Measurements from ENCODE around the gene HOXC13.

HOXC13 gene

DNA sequence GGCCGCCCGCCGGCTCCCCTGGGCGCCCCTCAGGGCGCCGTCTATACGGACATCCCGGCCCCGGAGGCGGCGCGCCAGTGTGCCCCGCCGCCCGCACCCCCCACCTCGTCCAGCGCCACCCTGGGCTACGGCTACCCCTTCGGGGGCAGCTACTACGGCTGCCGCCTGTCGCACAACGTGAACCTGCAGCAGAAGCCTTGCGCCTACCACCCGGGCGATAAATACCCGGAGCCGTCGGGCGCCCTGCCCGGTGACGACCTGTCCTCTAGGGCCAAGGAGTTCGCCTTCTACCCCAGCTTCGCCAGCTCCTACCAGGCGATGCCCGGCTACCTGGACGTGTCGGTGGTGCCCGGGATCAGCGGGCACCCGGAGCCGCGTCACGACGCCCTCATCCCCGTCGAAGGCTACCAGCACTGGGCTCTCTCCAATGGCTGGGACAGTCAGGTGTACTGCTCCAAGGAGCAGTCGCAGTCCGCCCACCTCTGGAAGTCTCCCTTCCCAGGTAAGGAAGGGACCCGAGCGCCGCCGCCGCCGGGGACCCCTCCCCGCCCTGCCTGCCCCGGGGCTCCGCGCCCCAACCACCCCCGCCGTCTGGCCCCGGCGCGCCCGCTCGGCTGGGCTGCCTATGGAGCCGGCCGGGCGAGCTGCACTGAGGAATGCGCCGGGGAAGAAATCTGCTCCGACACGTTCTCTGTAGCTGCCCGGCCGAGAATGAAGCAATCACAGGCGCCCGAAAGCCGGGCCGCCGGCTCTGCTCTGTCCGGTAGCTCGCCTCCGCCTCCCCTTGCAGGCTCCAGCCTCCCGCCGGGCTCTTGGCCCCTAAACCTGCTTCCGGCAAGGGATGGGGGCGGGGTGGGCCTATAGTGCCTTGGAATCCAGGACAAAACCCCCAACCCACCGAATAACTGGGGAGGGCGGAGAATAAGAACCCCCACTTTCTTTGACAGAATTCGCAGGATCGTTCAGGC is 794 bp downstream of the HOXC13 start:
- no peak for DNase-seq

DNA sequence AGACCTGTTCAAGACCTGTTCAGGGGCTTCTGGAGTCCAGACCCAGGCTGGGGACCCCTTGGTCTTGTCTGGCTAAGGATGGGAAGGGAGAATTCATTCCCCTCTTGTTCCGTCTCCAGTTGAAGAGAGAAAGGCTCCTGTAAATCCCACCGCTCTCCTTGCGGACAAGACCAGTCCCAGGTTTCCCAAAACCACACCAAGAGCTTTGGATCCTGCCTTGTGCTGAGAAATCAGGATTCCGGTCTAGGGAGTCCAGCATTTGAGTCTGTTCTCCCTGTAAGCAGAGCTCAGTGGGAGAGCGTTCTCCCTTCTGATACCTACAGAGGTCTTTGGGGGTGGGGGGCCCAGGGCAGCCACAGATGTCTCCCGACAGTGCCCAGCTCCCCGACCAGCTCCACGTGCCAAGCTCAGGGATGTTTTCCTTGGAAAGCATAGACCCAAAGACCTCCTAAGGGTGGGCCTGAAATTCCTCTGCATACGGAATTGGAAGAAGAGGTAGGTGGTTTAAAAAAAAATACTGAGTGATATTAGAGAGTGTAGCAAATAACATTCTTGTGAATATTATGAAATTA is 1.9 kb downstream of the HOXC13 start:
- DNase-seq: no peak

DNA sequence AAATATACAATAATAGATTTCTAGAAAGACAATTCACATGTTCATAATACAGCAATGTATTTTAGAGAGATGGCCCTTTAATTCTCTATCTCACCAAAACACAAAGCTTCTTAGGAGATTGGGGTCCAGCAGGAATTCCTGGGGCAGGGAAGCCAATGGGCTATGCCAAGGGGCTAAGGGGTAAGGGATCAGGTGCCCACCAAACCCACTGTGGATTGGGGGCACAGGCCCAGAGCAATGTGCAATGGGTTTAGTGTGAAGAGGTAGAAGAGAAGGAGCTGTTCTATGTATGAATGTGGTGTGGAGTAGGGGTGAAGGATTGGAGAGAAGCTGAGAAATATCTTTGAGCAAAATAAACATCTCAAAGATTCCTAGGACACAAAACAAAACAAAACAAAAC is 2.6 kb downstream of the HOXC13 start:
- no peak for DNase-seq

DNA sequence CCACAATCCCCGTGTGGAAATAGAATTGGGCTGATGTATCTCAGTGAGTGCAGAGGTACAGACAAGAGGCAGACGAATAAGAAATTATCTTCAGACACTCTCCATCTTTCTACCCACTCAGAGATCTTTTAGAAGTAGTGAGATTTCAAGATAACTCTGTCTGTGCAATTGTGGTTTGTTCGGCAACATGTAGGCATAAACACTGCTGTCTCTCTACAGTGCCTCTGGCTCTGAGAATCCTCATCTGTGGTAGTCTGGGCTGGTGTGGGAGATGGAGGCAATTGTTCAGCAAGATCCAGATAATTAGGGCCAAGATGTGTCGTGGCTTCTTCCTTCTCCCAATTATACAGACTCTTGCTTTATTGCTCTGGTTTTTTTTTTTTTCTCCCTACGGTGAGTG is 3.1 kb downstream of the HOXC13 start:
- DNase-seq: no peak

DNA sequence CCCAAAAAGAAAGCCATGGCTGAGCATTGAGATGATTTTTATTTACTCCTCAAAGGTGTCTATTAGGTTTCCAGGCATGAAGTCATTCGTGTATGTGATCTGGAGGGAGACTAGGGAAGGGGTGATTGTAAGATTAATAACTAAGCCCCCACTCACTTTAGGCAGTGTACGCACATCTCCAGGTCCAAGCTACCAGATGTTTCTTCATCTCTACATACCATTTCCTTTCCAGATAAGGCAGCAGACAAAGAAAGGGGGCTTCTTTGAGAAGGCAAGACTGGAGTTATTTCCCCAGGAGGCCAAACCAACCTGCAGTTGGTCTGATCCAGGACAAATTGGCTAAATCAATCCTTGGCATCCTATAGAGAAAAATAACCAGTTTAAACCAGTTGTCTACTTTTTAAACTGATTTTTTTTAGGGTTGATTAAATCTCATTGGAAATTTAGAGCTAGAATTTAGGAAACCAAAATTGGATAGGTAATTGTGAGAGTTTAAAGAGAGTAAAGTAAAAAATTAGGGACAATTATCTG is 3.9 kb downstream of the HOXC13 start:
- DNase-seq: no peak

DNA sequence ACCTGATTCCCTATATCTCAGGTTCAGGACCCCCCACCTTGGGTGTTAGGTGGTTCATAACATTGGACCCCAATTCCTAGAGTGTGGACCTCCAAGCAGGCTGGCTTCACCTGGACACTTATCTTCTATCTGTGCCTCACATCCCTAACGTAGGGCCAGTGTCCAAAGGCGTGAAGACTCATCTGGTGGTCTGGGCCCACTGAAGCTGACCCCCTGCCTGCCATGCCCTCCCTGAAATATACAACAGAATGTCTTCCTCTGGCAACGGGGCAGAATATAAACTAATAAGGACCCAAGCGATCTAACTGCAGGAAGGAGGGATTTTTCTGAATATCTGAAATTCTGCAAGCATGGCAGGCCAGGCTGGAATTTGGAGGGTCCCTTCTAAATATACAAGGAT is 5.6 kb downstream of the HOXC13 start:
- no peak for DNase-seq

DNA sequence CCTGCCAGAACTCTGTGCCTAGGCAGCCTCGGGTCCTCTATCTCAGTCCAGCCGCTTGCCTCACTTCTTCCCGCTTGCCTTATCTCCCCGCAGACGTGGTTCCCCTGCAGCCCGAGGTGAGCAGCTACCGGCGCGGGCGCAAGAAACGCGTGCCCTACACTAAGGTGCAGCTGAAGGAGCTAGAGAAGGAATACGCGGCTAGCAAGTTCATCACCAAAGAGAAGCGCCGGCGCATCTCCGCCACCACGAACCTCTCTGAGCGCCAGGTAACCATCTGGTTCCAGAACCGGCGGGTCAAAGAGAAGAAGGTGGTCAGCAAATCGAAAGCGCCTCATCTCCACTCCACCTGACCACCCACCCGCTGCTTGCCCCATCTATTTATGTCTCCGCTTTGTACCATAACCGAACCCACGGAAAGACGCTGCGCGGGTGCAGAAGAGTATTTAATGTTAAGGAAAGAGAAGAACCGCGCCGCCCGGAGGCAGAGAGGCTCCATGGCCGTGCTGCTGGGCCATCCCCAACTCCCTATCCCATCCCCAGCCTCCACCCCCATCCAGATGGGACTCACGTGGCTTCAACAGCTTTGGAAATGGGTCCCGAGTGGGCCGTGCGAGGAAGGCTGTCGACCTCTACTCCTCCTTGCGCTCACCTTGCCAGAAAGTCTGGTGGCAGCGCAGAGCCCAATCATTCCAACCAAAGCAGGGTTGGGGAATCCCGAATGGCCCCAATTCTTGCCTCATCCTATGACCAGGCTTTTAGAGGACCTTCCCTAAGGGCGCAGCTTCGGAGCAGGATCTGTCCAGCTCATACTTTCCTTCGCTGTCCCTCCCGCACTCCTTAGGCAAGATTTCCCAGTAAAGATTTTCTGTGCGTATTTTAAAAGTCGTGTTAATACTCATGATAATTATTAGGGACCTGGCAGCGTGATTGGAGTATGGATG is 6.5 kb downstream of the HOXC13 start:
- no peak for DNase-seq

DNA sequence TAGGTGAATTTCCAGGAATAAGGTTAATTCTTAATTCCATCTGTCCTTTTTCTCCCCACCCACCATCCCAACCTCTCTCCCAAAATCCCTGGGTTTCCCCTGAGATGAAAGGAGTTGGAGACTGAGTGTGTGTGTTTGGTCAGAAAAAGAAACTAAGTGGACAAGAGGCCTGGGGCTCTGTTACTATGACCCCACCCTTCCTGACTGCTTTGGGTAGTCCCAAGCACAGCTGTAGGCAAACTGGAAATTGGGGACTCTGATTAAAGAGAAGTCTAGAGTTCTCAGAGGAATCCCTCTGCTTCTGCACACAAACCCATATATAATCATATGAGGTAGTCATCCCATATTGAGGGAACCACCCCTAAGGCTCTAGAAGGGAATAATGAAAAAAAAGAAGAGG is 9.1 kb downstream of the HOXC13 start:
- no peak for DNase-seq

DNA sequence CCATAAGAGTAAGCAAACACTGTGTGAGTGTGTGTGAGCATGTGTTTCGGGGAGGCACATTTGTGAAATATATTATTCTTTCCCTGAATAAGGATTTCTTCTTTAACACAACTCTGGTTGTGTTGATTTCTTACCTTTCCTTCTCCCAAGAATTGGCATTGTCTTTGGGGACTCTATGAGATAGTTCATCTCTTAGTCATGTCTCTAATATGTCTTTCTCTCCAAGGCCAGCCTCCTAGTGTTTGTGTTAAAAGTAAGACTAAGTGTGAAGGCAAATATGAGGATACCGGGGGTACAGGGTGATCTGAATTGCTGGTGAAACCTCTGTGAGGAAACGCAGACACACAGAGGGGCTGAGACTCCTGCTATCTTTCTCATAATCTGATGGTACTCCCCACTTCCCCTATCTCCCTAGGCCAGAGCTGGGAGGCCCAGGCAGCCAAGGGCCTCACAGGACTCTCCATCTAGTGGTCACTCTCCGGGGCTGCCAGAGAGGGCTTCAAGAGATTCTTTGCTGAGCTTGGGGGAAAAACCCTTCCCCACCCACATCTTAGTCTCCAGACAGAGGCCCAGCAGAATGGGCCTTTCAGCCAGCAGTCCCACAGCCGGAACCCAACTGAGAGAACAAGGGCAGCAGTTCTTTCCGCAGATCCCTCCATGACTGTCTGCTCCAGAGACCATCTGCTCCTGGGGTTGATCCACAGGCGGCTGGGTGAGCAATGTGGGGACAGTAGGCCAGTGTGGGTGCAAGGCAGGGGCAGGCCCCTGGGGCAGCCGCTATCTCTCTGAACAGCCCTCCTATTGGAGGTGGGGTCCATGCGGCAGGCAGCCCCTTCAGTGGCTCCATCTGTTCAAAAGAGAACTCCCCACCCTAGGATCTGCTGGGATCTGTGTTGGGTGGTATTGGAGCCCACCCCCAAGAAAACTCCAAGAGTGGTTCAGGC is 10.3 kb downstream of the HOXC13 start:
- no peak for DNase-seq

DNA sequence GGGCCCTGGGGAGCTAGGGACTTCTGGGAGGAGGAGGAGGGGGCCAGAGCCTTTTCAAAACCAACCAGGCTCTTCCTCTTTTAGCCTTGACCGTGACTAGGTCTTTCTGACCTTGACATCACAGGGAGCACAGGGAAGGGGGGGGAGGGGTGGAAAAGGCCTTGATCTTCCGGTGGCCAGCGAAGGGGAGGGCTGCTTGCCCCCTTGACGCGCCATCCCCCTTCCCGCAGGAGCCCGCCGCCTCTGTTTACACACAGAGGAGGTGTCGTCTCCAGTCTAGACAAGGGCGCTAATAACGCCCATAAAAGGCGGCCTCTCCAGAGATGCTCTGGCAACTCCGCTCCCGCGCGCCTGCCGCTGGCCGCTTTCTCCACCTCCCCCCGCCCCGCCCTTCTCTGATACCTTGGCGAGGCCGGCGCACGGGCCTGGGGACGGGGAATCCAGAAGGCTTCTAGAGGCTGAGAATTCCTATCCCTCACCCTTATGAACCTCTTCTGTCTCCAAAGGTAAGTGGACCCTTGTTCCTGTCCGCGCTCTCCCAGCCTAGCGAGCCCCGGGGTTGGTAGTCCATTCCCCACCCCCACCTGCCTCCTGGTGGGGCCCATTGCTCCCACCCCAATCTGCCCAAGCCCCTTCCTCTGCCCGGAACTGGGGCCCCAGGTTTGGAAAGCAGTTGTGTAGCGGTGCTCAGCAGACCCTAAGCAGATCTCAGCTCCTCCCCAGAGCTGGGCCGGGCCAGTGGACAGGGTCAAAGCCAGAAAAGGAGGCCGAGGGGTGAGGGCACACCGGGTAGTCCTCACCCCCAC is 11.2 kb downstream of the HOXC13 start:
- no peak for DNase-seq

DNA sequence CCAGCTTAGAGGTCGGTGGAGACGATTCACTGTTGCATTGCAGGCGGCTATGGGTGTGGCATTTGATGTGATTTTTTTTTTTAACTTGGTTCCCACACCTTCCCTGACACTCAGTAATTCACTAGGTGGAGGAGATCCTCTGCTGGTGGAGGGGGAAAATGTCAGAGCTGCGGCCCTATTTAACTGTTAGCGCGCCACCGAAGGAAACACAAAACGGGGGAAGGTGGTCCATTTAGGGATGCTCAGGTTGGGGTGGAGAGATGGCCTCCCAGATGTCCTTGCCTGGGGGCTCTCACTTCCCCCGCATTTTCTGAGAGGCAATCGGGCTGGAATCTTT is 11.8 kb downstream of the HOXC13 start:
- no peak for DNase-seq

DNA sequence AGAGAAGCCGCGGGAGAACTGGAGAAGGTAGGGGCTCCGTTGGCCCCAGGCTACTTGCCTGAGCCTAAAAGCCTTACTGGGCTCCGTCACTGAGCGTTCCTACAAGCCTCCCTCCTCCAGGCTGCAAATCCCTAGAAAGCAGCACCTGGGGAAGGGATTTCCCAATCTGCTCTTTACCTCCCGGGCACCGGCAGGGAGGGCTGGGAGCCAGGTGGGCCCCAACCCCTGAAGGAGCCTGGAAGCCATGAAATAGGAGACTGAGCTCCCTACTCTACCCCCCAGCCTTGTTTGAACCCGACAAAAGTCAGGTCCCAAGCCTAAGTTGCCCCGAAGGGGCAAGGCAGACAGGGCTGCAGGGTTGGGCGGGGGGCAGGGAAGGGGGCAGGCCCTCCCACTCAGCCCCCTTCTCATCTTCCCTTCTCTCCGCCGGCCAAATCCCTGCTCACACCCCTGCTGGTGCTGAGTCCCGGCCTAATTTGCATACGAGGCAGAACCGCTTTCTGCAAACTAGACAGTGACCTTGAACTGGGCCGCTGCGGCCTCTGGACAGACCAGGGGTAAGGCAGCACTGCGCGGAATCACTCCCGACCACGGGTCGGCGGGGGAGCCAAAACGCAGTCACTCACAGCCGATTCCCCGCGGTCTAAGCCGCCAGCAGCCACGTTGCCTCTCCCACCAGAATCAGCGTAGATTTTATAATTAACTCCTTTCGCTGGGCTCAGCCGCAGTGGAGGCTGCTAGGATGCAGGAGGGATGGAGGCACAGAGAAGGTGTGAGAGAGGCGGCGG is 12.4 kb downstream of the HOXC13 start:
- no peak for DNase-seq

DNA sequence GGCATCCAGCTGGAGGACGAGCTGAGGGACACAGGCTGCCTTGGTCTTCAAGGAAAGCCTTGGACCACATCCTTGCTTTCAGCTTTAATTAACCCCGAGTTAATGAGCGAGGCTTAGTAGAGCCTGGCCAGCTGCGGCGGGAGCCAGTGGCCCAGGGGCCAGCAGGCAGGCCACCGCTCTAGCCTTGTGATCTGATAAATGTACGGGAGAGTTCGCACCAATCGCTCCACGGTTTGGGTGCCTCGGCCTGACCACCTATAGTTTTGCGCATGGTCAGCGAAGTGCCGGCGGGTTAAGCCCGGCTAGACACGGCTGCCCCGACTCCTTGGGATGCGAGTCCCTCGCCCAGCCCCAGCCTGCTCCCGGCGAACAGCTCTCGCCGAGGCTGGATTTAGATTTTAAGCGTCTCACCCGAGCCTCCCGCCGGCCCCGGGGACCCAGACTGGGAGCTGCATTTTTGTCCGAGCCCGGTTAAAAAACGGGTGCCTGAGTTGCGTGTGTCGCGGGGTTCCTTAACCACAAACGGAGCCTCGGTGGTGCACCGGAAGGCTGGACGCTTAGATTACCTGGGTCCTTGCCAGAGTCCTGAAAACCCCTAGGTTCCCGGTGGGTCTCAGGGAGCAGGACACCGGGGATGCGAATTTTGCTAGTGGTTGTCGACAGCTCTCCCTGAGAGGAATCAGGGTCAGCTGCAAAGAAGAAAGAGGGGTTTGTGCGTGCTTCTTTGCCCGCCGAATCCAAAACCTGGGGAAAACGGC is 13.1 kb downstream of the HOXC13 start:
- no peak for DNase-seq

DNA sequence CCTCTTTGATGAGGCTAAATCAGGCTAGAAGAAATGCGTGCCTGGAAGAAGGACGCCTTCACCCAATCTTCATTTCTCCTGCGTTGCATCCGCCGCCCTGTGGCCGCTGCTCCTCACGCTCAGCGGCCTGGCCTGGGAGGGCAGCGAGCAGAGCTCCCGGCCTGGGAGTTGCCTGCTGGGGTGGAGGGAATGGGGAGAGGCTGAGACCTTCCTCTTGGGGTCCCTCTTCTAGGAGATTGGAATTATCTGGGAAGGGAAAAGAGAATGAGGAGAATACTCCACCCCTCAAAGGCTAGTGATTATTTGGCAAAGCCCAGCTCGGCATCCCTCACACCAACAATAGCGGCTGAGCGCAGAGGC is 13.7 kb downstream of the HOXC13 start:
- no peak for DNase-seq

DNA sequence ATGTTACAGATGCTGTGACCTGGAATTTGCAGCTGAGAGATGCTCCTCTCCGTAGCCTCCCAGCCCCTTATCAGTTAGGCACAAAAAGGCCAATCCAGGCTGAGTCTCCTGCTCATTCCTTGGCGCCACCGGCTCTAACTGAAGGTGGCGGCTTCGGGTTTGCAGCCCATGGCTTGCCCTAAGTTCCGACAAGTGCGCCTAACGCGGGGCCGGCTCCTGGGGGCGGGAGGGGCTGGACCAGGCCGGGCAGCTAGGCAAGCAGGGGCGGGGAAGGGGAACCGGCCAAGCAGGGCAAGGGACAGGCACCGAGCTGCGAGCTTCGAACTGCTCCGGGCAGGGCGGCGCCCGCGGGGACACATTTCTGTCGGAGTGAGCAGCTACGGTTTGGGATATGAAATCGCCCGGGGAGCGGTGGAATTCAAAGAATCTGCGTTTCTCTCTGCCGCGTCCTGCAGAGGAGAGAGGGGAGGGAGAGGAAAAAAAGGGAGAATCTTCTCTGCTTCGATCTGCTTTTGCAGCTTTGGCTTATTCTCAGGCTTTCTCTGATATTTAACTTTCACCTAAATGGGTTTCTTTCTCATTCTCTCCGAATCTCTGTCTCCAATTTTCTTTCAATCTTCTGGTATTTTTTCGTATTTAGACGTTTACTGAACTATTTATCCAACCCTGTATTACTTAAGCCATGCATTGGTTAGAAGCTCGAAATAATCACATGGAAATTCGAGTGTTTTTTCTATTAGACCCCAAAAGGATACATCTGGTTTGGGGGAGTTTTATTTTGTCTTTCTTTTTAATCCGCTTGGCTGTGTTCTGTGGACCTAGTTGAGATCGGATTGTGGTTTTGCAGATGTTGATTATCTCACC is 14.5 kb downstream of the HOXC13 start:
- DNase-seq: no peak

DNA sequence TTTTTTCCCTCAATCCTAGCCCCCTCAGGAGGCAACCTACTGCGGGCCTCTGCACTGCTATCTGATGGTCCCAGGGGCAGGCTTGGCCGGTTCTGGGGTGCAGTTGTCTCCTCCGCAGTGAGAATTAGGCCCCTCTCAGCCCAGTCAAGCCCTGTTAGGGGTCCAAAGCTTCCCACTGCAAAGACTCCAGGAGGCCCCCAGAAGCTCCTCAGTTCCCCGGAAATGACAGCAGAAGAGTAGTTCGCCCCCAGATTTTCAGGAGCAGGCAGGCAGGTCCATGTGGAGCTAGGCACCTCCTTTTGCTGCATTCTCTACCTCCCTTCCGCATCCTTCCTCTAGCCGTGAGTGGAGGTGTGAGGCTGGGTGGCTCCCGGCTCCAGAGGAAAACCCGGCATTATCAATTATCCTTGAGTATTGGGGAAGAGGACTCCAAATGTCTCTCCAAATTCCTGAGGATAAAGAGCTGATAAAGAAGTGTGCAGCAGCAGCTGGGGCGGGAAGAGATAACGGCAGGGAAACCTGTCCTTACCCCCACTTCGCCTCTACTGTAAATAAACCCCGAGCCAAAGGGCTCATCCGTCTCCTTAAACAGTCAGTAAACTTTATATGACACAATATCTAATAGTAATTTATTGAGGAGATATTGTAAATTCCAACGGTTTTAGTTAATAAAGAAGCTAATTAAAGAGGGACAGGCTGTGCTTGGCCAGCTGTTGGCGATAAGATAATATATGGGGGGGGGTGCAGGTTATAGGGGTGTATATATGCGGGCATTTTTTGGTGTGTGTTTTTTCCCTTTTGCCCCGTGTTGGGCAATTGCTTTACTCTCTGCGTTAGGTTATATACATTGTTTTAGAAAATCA is 15.4 kb downstream of the HOXC13 start:
- DNase-seq: no peak

DNA sequence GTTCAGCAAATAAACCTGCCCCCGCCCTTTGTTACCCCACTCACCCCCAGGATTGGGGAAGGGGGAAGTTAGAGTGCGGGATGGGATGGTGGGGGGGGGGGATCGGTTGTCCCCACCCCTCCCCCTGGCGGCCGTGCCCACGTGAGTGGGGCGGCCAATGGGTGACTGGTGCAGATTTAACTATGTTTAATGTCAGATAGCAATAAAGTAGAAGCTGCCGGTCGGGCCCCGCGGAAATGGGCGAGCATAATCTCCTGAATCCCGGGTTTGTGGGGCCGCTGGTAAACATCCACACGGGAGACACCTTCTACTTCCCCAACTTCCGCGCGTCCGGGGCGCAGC is 16.0 kb downstream of the HOXC13 start, which contains the start of gene HOXC12:
HOXC12 (plus strand) TSS at position 210 of the 342 bp plus-strand sequence; CDS start at position 237, 27 bp downstream.
- DNase-seq: no peak

All from activated naive CD4-positive, alpha-beta T cell treated with anti-CD3 and anti-CD28 coated beads, Interleukin-2, amount 50 U/mL, for 16 hours (primary cell).